SK-N-SH treated with all-trans-retinoic acid at 6 μM for 48 hours (cell line): ENCODE results near the gene OR6B2.

Experiments
- ATAC-seq: fragments of 200-7000 bp; cut with Tn5 transposase; 3 replicates; pipeline ENCODE4 v1.9.1; 2020; ENCODE audit warnings: mild to moderate bottlenecking, moderate library complexity
- ARNTL ChIP-seq: fragments of 450-650 bp; formaldehyde crosslinking; IDR thresholded peaks from 2 replicates; pipeline ENCODE4 v1.5.0; 2020; ENCODE audit warnings: low read depth, mild to moderate bottlenecking, moderate library complexity, borderline replicate concordance
- BACH2 ChIP-seq: fragments of 250-450 bp; sonication (Bioruptor Pico); IDR thresholded peaks from 2 replicates; pipeline ENCODE4 v1.9.0; 2021; ENCODE audit warnings: mild to moderate bottlenecking, borderline replicate concordance
- CSDC2 ChIP-seq: fragments of 250-450 bp; sonication (Bioruptor Pico); IDR thresholded peaks from 2 replicates; pipeline ENCODE4 v1.5.0; 2020; ENCODE audit warnings: mild to moderate bottlenecking, moderate library complexity
- CSRNP3 ChIP-seq: fragments of 250-450 bp; sonication (Bioruptor Pico); IDR thresholded peaks from 2 replicates; pipeline ENCODE4 v1.5.1; 2021; ENCODE audit warnings: mild to moderate bottlenecking, moderate library complexity
- ESRRG ChIP-seq: fragments of 250-450 bp; sonication (Bioruptor Pico); IDR thresholded peaks from 2 replicates; pipeline ENCODE4 v1.6.1; 2021; ENCODE audit warnings: mild to moderate bottlenecking
- GLIS3 ChIP-seq: fragments of 250-450 bp; sonication (Bioruptor Pico); IDR thresholded peaks from 2 replicates; pipeline ENCODE4 v1.5.0; 2020; ENCODE audit warnings: mild to moderate bottlenecking, moderate library complexity
- ISL1 ChIP-seq: fragments of 250-450 bp; sonication (Bioruptor Pico); IDR thresholded peaks from 2 replicates; pipeline ENCODE4 v2.1.2; 2022; ENCODE audit warnings: mild to moderate bottlenecking, moderate library complexity
- OSR1 ChIP-seq: fragments of 250-450 bp; sonication (Bioruptor Pico); IDR thresholded peaks from 2 replicates; pipeline ENCODE4 v1.8.0; 2022; ENCODE audit warnings: moderate library complexity, mild to moderate bottlenecking, inconsistent platforms
- POU6F1 ChIP-seq: fragments of 250-450 bp; sonication (Bioruptor Pico); IDR thresholded peaks from 2 replicates; pipeline ENCODE4 v1.8.0; 2021; ENCODE audit warnings: low read depth, mild to moderate bottlenecking, moderate library complexity, borderline replicate concordance
- PPARA ChIP-seq: fragments of 250-450 bp; sonication (Bioruptor Pico); IDR thresholded peaks from 2 replicates; pipeline ENCODE4 v1.5.0; 2020; ENCODE audit warnings: mild to moderate bottlenecking, borderline replicate concordance
- RARB ChIP-seq: fragments of 250-450 bp; sonication (Bioruptor Pico); IDR thresholded peaks from 2 replicates; pipeline ENCODE4 v1.8.0; 2021; ENCODE audit warnings: mild to moderate bottlenecking, moderate library complexity
- SNAI2 ChIP-seq: fragments of 250-450 bp; sonication (Bioruptor Pico); IDR thresholded peaks from 2 replicates; pipeline ENCODE4 v1.5.0; 2020; ENCODE audit warnings: mild to moderate bottlenecking, moderate library complexity
- TOX ChIP-seq: fragments of 250-450 bp; sonication (Bioruptor Pico); IDR thresholded peaks from 2 replicates; pipeline ENCODE4 v1.8.0; 2021; ENCODE audit warnings: mild to moderate bottlenecking, moderate library complexity, borderline replicate concordance
- ZC3H10 ChIP-seq: fragments of 250-450 bp; sonication (Bioruptor Pico); IDR thresholded peaks from 2 replicates; pipeline ENCODE4 v1.5.1; 2021; ENCODE audit warnings: mild to moderate bottlenecking, moderate library complexity
- ZFP30 ChIP-seq: fragments of 450-650 bp; formaldehyde crosslinking; IDR thresholded peaks from 2 replicates; pipeline ENCODE4 v1.5.0; 2022; ENCODE audit warnings: mild to moderate bottlenecking, moderate library complexity
- ZNF565 ChIP-seq: fragments of 450-650 bp; formaldehyde crosslinking; conservative IDR thresholded peaks from 2 replicates; pipeline ENCODE4 v1.5.0; 2020; ENCODE audit warnings: low read depth, mild to moderate bottlenecking, moderate library complexity
- ZNF70 ChIP-seq: fragments of 450-650 bp; formaldehyde crosslinking; IDR thresholded peaks from 2 replicates; pipeline ENCODE4 v1.5.0; 2020; ENCODE audit warnings: mild to moderate bottlenecking, moderate library complexity
- ZNF8 ChIP-seq: fragments of 450-650 bp; formaldehyde crosslinking; IDR thresholded peaks from 2 replicates; pipeline ENCODE4 v1.5.0; 2020; ENCODE audit warnings: mild to moderate bottlenecking, moderate library complexity
- TF ChIP-seq, protein P1 (sequence below): fragments of 250-450 bp; sonication (Bioruptor Pico); IDR thresholded peaks from 2 replicates; pipeline ENCODE4 v1.5.0; 2020; ENCODE audit warnings: mild to moderate bottlenecking, moderate library complexity
- TF ChIP-seq, protein P2 (sequence below): fragments of 250-450 bp; sonication (Bioruptor Pico); IDR thresholded peaks from 2 replicates; pipeline ENCODE4 v1.8.0; 2020; ENCODE audit warnings: mild to moderate bottlenecking, moderate library complexity, borderline replicate concordance

OR6B2 gene

DNA sequence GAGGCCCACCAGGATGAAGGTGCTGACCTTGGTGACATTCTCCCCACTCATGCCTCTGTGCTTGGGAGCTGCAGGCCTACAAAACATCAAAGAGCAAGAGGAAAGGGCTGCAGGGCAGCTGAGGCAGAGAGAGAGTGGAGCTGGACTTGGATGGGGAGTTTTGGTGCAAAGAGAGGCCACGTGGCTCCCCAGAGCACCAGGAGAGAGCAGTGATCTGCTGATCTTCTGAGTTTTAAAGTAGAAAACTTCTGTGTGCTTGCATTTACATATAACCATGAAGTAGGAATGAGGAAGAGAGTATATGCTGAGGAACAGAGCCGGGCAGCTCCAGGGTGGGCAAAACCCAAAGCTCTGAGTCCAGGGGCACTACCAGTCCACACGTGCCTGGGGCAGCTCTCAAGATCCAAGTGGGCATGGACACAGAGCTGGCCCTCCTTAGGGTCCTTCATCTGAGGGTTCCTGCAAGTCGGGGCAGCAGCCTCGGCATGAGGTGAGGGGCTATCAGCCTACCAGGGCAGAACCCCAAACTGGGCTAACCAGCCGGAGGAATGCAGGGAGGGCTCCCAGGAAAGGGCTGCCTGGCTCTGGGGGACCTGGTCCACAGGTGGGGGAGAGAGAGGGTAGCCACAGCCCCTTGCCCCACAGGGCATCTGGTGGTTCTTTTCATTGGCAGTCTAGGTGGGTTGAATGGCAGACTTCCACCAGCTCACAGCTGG, at the start of gene OR6B2:
Gene OR6B2 (minus strand): TSS at position 51 of the 716 bp plus-strand sequence. CDS start 0 bp downstream, at position 51.
- TF ChIP-seq, protein P1, sequence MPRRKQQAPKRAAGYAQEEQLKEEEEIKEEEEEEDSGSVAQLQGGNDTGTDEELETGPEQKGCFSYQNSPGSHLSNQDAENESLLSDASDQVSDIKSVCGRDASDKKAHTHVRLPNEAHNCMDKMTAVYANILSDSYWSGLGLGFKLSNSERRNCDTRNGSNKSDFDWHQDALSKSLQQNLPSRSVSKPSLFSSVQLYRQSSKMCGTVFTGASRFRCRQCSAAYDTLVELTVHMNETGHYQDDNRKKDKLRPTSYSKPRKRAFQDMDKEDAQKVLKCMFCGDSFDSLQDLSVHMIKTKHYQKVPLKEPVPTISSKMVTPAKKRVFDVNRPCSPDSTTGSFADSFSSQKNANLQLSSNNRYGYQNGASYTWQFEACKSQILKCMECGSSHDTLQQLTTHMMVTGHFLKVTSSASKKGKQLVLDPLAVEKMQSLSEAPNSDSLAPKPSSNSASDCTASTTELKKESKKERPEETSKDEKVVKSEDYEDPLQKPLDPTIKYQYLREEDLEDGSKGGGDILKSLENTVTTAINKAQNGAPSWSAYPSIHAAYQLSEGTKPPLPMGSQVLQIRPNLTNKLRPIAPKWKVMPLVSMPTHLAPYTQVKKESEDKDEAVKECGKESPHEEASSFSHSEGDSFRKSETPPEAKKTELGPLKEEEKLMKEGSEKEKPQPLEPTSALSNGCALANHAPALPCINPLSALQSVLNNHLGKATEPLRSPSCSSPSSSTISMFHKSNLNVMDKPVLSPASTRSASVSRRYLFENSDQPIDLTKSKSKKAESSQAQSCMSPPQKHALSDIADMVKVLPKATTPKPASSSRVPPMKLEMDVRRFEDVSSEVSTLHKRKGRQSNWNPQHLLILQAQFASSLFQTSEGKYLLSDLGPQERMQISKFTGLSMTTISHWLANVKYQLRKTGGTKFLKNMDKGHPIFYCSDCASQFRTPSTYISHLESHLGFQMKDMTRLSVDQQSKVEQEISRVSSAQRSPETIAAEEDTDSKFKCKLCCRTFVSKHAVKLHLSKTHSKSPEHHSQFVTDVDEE (CRISPR knock-in tag) = no peak
- TF ChIP-seq CSDC2 (no peak), ZNF8 (CRISPR knock-in tag) (no peak), PPARA (CRISPR knock-in tag) (no peak), OSR1 (CRISPR knock-in tag) (no peak), ESRRG (CRISPR knock-in tag) (no peak), TOX (CRISPR knock-in tag) (no peak), ARNTL (CRISPR knock-in tag) (no peak), GLIS3 (CRISPR knock-in tag) (no peak)
- TF ChIP-seq, protein P2, sequence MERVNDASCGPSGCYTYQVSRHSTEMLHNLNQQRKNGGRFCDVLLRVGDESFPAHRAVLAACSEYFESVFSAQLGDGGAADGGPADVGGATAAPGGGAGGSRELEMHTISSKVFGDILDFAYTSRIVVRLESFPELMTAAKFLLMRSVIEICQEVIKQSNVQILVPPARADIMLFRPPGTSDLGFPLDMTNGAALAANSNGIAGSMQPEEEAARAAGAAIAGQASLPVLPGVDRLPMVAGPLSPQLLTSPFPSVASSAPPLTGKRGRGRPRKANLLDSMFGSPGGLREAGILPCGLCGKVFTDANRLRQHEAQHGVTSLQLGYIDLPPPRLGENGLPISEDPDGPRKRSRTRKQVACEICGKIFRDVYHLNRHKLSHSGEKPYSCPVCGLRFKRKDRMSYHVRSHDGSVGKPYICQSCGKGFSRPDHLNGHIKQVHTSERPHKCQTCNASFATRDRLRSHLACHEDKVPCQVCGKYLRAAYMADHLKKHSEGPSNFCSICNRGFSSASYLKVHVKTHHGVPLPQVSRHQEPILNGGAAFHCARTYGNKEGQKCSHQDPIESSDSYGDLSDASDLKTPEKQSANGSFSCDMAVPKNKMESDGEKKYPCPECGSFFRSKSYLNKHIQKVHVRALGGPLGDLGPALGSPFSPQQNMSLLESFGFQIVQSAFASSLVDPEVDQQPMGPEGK (CRISPR knock-in tag) = no peak
- no peak for ATAC-seq

DNA sequence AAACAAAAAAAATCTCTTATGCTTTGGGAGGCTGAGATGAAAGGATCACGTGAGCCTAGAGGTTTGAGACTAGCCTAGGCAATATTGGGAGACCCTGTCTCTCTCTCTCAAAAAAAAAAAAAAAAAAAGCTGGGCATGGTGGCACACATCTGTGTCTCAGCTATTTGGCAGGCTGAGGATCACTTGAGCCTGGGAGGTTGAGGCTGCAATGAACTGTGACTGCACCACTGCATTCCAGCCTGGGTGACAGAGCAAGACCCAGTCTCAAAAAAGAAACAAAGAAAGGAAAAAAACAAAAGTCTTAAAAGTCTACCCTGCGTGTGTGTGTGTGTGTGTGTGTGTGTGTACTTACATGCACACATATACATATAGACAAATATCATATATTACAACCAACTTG, 48.4 kb upstream of the OR6B2 start:
- TF ChIP-seq BACH2 (CRISPR knock-in tag) (no peak), ZFP30 (CRISPR knock-in tag) (no peak), GLIS3 (CRISPR knock-in tag) (no peak), RARB (CRISPR knock-in tag) (no peak), SNAI2 (CRISPR knock-in tag) (no peak), TOX (CRISPR knock-in tag) (no peak), OSR1 (CRISPR knock-in tag) (no peak), POU6F1 (CRISPR knock-in tag) (no peak), ISL1 (no peak), CSDC2 (no peak), ZNF565 (CRISPR knock-in tag) (no peak), ESRRG (CRISPR knock-in tag) (no peak)
- TF ChIP-seq, protein P1 (CRISPR knock-in tag) = no peak
- ATAC-seq = no peak

DNA sequence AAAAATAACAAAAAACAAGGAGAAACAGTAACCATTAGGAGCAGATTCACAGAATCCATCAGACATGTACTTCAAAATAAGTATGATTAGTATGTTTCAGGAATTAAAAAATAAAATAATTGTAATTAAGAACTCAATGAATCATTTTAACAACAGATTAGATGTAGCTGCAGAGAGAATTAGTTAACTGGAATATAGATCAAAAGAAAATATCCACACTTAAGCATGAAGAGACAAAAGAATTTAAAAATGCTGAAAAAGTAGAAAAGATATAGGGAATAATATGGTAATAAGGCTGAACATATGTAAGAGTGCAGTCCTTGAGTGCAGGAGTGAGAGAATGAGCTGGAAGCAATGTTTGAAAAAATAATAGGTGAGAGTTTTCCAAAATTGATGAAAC, 47.2 kb upstream of the OR6B2 start:
- ATAC-seq = no peak
- no peak for TF ChIP-seq ZC3H10
- TF ChIP-seq CSDC2 = no peak
- TF ChIP-seq ZFP30 (CRISPR knock-in tag) = peak; percentile 96

DNA sequence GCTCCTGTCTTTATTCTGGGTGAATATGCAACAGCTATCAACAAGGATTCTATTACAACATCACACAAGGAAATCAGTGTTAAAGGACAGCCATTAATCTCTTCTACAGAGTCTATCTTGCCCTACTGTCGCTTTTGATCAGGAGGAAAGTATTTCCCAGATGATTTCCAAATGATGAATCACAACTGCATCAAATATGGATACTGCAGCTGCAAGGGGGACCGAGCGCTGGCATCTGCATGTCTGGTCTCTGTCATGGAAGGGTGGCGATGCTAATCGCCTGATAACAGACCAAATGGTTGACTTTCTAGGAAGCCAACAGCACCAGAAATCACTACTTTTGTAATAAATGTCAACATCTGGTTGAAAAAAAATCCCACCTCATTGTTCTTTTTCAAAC, 44.3 kb upstream of the OR6B2 start:
- TF ChIP-seq CSRNP3 (CRISPR knock-in tag) (no peak), ZNF70 (CRISPR knock-in tag) (no peak)
- ATAC-seq = no peak
